DND-41 (cell line): Measurements from ENCODE around the gene TMEM117.
"Not testable (repeated sequence)": the region's sequence is repeated elsewhere in the genome, so short reads cannot be mapped to it uniquely, and the experiment has no call there.

ENCODE experiments used
- ATAC-seq: fragments of 200-7000 bp; cut with Tn5 transposase; 3 replicates; pipeline ENCODE4 v1.9.1; 2021; ENCODE audit warnings: low read depth; ENCODE audit not compliant: insufficient read depth
- DNase-seq: peaks from one replicate; pipeline ENCODE4 v3.0.0-alpha.2; 2020
- H2AFZ ChIP-seq: 2 replicates; pipeline ENCODE4 v1.6.0; 2012; ENCODE audit warnings: low read depth, low read length
- H3K27ac ChIP-seq: 2 replicates; pipeline ENCODE4 v1.5.1; 2012; ENCODE audit warnings: low read length, inconsistent platforms
- H3K27me3 ChIP-seq: fragments of 200-600 bp; sonication (generic); 2 replicates; pipeline ENCODE4 v1.6.0; 2012; ENCODE audit warnings: low read length, mild to moderate bottlenecking, inconsistent platforms; ENCODE audit not compliant: insufficient read depth, poor library complexity
- H3K36me3 ChIP-seq: 2 replicates; pipeline ENCODE4 v1.5.1; 2012; ENCODE audit warnings: low read length, inconsistent platforms; ENCODE audit not compliant: insufficient read depth
- H3K4me1 ChIP-seq: 2 replicates; pipeline ENCODE4 v1.5.1; 2012; ENCODE audit warnings: mild to moderate bottlenecking, low read length; ENCODE audit not compliant: insufficient read depth
- H3K4me2 ChIP-seq: 2 replicates; pipeline ENCODE4 v1.6.0; 2012; ENCODE audit warnings: mild to moderate bottlenecking, moderate library complexity, low read length, inconsistent platforms; ENCODE audit not compliant: insufficient read depth
- H3K4me3 ChIP-seq, 2 experiments: fragments of 200-600 bp in 1 of 2; shearing (Covaris generic) in 1 of 2; 2 replicates each; pipeline ENCODE4 v1.5.1; 2012 to 2016; ENCODE audit warnings: inconsistent platforms in 2 of 2, low read length in 2 of 2, mild to moderate bottlenecking in 2 of 2, low read depth in 1 of 2, moderate library complexity in 1 of 2
- H3K79me2 ChIP-seq: 2 replicates; pipeline ENCODE4 v1.6.0; 2012; ENCODE audit warnings: low read length, inconsistent platforms; ENCODE audit not compliant: insufficient read depth
- H3K9ac ChIP-seq: 2 replicates; pipeline ENCODE4 v1.6.0; 2012; ENCODE audit warnings: low read depth, mild to moderate bottlenecking, inconsistent platforms, low read length, moderate library complexity
- H3K9me3 ChIP-seq: 2 replicates; pipeline ENCODE4 v1.5.1; 2012; ENCODE audit warnings: low read length, moderate library complexity, mild to moderate bottlenecking, inconsistent platforms; ENCODE audit not compliant: insufficient read depth, severe bottlenecking
- H4K20me1 ChIP-seq: 2 replicates; pipeline ENCODE4 v1.6.0; 2012; ENCODE audit warnings: low read length; ENCODE audit not compliant: insufficient read depth
- EZH2 ChIP-seq: IDR thresholded peaks from 3 replicates; pipeline ENCODE4 v1.6.1; 2012; ENCODE audit warnings: borderline replicate concordance, low read depth, mild to moderate bottlenecking, moderate library complexity, low read length, inconsistent platforms; ENCODE audit not compliant: severe bottlenecking
- TF ChIP-seq, protein P1 (sequence below): IDR thresholded peaks from 2 replicates; pipeline ENCODE4 v1.5.1; 2012; ENCODE audit warnings: borderline replicate concordance, low read length, moderate library complexity, mild to moderate bottlenecking; ENCODE audit not compliant: poor library complexity, severe bottlenecking; ENCODE audit errors: extremely low read depth

TMEM117 gene

DNA sequence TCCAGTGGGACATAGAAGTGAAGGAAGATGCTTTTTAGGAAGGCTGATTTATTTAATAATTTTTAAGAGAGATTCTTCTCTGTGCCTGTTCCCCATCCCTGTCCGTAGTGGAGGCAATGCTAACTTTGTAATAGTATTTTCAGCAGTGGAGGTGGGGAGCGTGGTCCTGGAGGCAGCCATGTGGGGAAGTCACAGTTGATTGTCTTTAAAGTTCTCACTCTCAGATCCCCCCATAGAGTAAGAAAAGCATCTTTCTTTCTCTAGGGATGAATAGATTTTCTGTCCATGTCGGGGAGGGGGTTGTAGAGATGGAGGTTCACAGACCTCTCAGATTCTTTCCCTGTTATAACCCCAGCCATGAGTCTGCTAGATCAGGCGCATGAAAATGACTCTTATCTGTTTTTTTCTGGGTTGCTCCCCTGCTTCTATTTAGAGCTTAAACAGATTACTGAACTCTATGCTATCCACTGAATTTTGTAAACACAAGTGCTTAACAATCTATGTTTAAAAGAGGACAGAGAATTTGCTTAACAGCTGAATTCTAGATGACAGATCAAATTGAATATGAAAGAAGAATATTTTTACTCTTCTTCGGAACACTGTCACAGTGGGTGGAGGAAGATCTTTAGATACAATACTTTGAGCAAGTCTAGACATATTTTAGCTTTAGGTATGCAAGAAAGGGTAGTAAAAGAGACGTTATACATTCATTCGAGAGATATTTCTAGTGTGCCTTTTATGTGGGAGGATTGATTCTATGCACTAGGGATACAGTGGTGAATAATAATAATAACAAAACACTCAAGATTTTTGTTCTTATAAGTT lies 25.3 kb downstream of the TMEM117 start:
- Histone ChIP-seq H3K9ac (no peak overlapping the region), H3K4me2 (no peak overlapping the region), H3K79me2 (no peaks in the 10 kb centered on the region), H3K36me3 (no peaks in the 10 kb centered on the region), H3K4me1 (no peaks in the 10 kb centered on the region), H3K27ac (no peak overlapping the region), H3K27me3 (no peaks in the 10 kb centered on the region), H3K4me3 (no peak overlapping the region), H2AFZ (no peak overlapping the region), H4K20me1 (no peaks in the 10 kb centered on the region), H3K9me3 (no peaks in the 10 kb centered on the region)
- no peak for DNase-seq
- no peak for ATAC-seq
- TF ChIP-seq, protein P1, sequence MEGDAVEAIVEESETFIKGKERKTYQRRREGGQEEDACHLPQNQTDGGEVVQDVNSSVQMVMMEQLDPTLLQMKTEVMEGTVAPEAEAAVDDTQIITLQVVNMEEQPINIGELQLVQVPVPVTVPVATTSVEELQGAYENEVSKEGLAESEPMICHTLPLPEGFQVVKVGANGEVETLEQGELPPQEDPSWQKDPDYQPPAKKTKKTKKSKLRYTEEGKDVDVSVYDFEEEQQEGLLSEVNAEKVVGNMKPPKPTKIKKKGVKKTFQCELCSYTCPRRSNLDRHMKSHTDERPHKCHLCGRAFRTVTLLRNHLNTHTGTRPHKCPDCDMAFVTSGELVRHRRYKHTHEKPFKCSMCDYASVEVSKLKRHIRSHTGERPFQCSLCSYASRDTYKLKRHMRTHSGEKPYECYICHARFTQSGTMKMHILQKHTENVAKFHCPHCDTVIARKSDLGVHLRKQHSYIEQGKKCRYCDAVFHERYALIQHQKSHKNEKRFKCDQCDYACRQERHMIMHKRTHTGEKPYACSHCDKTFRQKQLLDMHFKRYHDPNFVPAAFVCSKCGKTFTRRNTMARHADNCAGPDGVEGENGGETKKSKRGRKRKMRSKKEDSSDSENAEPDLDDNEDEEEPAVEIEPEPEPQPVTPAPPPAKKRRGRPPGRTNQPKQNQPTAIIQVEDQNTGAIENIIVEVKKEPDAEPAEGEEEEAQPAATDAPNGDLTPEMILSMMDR: no peak
- TF ChIP-seq EZH2: no peak

DNA sequence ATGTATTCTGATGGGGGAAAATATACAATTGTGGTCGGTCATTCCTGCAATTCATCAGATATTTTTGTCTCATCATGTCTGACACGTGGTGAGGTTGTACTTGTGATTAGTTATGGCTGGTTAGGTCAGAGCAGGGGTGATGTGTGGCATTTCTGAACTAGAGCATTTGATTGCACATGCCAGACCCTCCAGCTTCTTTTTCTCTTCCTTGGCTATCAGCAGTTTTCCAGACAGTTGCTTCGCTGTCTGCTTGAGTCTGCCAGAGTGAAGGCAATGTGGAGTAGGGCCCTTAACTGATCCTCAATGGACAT lies 25.9 kb downstream of the TMEM117 start:
- Histone ChIP-seq H3K4me3 (no peak overlapping the region), H2AFZ (no peak overlapping the region), H3K9me3 (no peaks in the 10 kb centered on the region), H4K20me1 (no peaks in the 10 kb centered on the region), H3K4me1 (no peaks in the 10 kb centered on the region), H3K27ac (no peak overlapping the region), H3K36me3 (no peaks in the 10 kb centered on the region), H3K27me3 (no peaks in the 10 kb centered on the region), H3K9ac (no peak overlapping the region), H3K79me2 (no peaks in the 10 kb centered on the region), H3K4me2 (no peak overlapping the region)
- no peak for DNase-seq
- ATAC-seq: no peak
- TF ChIP-seq, protein P1: no peak
- TF ChIP-seq EZH2: no peak

DNA sequence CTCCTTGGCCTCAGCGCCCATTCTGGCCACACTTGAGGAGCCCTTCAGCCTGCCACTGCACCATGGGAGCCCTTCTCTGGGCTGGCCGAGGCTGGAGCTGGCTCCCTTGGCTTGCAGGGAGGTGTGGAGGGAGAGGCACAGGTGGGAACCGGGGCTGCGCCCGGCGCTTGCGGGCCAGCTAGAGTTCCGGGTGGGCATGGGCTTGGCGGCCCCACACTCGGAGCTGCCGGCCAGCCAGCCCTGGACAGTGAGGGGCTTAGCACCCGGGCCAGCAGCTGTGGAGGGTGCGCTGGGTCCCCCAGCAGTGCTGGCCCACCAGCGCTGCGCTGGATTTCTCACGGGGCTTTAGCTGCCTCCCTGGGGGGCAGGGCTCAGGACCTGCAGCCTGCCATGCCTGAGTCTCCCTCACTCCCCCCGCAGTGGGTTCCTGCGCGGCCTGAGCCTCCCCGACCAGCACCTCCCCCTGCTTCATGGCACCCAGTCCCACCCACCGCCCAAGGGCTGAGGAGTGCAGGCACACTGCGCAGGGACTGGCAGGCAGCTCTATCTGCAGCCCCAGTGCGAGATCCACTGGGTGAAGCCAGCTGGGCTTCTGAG lies 28.0 kb downstream of the TMEM117 start:
- Histone ChIP-seq H3K9me3 (no peaks in the 10 kb centered on the region), H3K4me1 (no peaks in the 10 kb centered on the region), H3K27ac (no peak overlapping the region), H3K27me3 (no peaks in the 10 kb centered on the region), H2AFZ (no peak overlapping the region), H3K4me3 (no peak overlapping the region), H4K20me1 (no peaks in the 10 kb centered on the region), H3K4me2 (no peak overlapping the region), H3K36me3 (no peaks in the 10 kb centered on the region), H3K79me2 (no peaks in the 10 kb centered on the region), H3K9ac (no peak overlapping the region)
- ATAC-seq: no peak
- TF ChIP-seq EZH2: no peak
- DNase-seq: no peak

DNA sequence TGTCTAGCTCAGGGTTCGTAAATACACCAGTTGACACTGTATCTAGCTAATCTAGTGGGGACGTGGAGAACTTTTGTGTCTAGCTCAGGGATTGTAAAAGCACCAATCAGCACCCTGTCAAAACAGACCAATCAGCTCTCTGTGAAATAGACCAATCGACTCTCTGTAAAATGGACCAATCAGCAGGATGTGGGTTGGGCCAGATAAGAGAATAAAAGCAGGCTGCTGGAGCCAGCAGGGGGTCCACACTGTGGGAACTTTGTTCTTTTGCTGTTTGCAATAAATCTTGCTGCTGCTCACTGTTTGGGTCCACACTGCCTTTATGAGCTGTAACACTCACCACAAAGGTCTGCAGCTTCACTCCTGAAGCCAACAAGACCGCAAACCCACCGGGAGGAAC lies 28.7 kb downstream of the TMEM117 start:
- H3K27ac ChIP-seq, H3K9ac ChIP-seq, H3K4me1 ChIP-seq, H3K79me2 ChIP-seq, H2AFZ ChIP-seq, H3K4me3 ChIP-seq, H3K27me3 ChIP-seq, H4K20me1 ChIP-seq, H3K4me2 ChIP-seq, H3K36me3 ChIP-seq, H3K9me3 ChIP-seq, ATAC-seq, DNase-seq: not testable (repeated sequence)
